ENCODE measurements around the gene PIGR. TPM values are rescaled to one million over a fixed set of nuclear protein-coding genes. Genes with fewer than 3 reads are reported as not detected.

The PIGR gene
- total and polyA plus RNA-seq, 2 of the 8 experiments (the other 6 are each of a cell fraction or from before 2014, with no cell fraction given) = not detected

DNA sequence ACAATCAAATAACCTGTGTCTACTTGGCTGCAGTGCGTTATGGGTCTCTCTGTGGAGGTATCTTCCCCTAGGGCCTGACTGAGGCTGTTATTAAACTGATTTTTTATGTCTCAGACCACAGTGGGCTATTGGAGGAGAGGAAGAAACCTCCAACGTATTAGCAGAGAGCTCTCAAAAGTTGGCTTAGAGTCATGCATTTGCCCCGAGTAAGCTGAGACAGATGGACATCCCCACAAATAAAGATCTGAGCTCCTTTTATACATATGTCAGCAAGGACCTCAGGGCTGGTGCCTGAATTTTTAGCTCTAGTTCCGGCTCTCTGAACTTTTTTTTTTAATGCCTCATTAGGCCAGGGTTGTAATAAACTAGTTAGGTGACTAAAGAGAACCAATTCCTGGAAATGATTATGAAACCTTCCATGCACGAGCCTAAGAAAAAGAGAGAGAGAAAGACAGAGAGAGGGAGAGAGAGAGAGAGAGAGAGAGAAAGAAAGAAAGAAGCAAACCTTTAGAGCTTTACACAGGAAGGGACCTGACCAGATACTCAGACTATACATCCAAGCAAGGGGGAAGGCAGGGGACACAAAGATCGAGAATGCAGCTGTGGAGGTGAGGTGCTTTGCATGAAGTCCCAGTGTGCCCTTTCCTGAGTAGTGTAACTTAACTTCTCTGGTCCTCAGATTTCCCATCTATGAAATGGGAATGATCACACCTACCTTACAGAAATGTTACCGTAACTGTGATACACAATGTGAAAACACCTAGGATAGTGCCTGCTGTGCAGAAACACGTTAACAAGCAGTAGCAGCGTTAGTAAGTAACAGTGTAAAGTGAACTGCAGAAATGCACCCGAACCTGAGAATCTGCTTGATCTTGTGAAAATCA lies 8.4 kb upstream of the PIGR start:
- Histone ChIP-seq H3K4me3 (ENCODE audit: extremely low read depth in 1 of 4, insufficient read depth in 2 of 4, low read depth in 3 of 4, low read length in 4 of 4) (no peak overlapping the region), H2AFZ (ENCODE audit: low read length) (no peak overlapping the region), H2BK15ac (ENCODE audit: low read length) (no peak overlapping the region), H3K18ac (ENCODE audit: extremely low read depth, low read length) (no peak overlapping the region), H3K4me1 (replicated peaks in 1 of 4; ENCODE audit: control insufficient read depth in 3 of 4, insufficient read depth in 4 of 4, low read length in 3 of 4) (no peaks in the 10 kb centered on the region), H4K8ac (ENCODE audit: extremely low read depth, insufficient read depth, low read length) (no peak overlapping the region), H3K56ac (replicated peaks; ENCODE audit: insufficient read length, low read depth, low read length) (no peak overlapping the region), H3K9me3 (ENCODE audit: insufficient read depth in 2 of 2, low read depth in 1 of 2, low read length in 1 of 2) (no peaks in the 10 kb centered on the region), H3K23ac (ENCODE audit: insufficient read length) (no peak overlapping the region), H2BK20ac (ENCODE audit: low read length) (no peak overlapping the region), H3K79me2 (ENCODE audit: control insufficient read depth in 1 of 2, insufficient read depth in 2 of 2, low read length in 2 of 2) (no peaks in the 10 kb centered on the region), H3K14ac (ENCODE audit: insufficient read length) (no peak overlapping the region), H3K4ac (replicated peaks; ENCODE audit: insufficient read length, low read depth, low read length) (no peak overlapping the region), H4K91ac (replicated peaks; ENCODE audit: insufficient read length, low read length) (no peak overlapping the region), H3K27me3 (replicated peaks in 1 of 4; ENCODE audit: control insufficient read depth in 3 of 4, extremely low read depth in 1 of 4, insufficient read depth in 3 of 4, low read length in 3 of 4) (peaks cover 0 to 3% (median 0%) of the 10 kb centered on the region in 4 experiments; a peak in 1 of 7 replicates), H3K79me1 (ENCODE audit: low read depth, low read length) (no peaks in the 10 kb centered on the region), H4K20me1 (replicated peaks in 1 of 2; ENCODE audit: control insufficient read depth in 1 of 2, insufficient read depth in 2 of 2, low read length in 2 of 2) (no peaks in the 10 kb centered on the region), H3K36me3 (ENCODE audit: control insufficient read depth in 2 of 4, insufficient read depth in 4 of 4, low read length in 3 of 4) (no peaks in the 10 kb centered on the region), H2BK12ac (ENCODE audit: low read depth, low read length) (no peak overlapping the region), H4K5ac (ENCODE audit: insufficient read length, low read depth, low read length) (no peak overlapping the region), H3K23me2 (ENCODE audit: low read depth, low read length) (no peaks in the 10 kb centered on the region), H3K9ac (replicated peaks in 1 of 4; ENCODE audit: extremely low read depth in 1 of 4, low read depth in 3 of 4, low read length in 3 of 4) (no peak overlapping the region), H3K27ac (ENCODE audit: low read depth, low read length) (no peak overlapping the region), H2BK5ac (ENCODE audit: low read depth, low read length) (no peak overlapping the region), H3K4me2 (ENCODE audit: insufficient read depth in 1 of 2, low read depth in 2 of 2, low read length in 2 of 2) (no peak overlapping the region), H2BK120ac (replicated peaks; ENCODE audit: low read depth, low read length) (no peak overlapping the region), H2AK5ac (ENCODE audit: low read depth, low read length) (no peak overlapping the region)
- 88% methylated on average over 10 of the region's 10 CpGs; no CpG with 5 or more reads in 1 of the 2 experiments for WGBS, 2 experiments (ENCODE audit: extremely low coverage in 1 of 2, insufficient coverage in 1 of 2, insufficient read length in 1 of 2, insufficient replicate concordance in 2 of 2, low coverage in 1 of 2, low lambda C conversion rate in 2 of 2, missing lambda C conversion rate in 1 of 2)
- ChIA-PET CTCF (ENCODE audit: partially characterized antibody) (interaction anchor here (0.8 to 9.3 kb wide), 9 partner anchors 8 to 146 kb away, joined by 3 to 77 read pairs (median 5); partner anchors contain the start of gene IL20), POLR2A (ENCODE audit: partially characterized antibody) (no interaction called here)
- DNase-seq (ENCODE audit: low read depth in 1 of 2, low spot score in 2 of 2) (no peak), FAIRE-seq (no peak)
- TF ChIP-seq, protein P1, sequence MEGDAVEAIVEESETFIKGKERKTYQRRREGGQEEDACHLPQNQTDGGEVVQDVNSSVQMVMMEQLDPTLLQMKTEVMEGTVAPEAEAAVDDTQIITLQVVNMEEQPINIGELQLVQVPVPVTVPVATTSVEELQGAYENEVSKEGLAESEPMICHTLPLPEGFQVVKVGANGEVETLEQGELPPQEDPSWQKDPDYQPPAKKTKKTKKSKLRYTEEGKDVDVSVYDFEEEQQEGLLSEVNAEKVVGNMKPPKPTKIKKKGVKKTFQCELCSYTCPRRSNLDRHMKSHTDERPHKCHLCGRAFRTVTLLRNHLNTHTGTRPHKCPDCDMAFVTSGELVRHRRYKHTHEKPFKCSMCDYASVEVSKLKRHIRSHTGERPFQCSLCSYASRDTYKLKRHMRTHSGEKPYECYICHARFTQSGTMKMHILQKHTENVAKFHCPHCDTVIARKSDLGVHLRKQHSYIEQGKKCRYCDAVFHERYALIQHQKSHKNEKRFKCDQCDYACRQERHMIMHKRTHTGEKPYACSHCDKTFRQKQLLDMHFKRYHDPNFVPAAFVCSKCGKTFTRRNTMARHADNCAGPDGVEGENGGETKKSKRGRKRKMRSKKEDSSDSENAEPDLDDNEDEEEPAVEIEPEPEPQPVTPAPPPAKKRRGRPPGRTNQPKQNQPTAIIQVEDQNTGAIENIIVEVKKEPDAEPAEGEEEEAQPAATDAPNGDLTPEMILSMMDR (IDR thresholded peaks at IDR 0.05; ENCODE audit: control extremely low read depth in 1 of 3, insufficient read depth in 1 of 3, low read depth in 1 of 3, low read length in 3 of 3) = no peak
- no peak for TF ChIP-seq ASH2L (IDR thresholded peaks at IDR 0.05; ENCODE audit: low read length)
- TF ChIP-seq GTF2F1 (IDR thresholded peaks at IDR 0.05; ENCODE audit: borderline replicate concordance, low read depth, low read length) = no peak
- TF ChIP-seq SP4 (IDR thresholded peaks at IDR 0.05; ENCODE audit: low read length) = no peak
- TF ChIP-seq MAFK (IDR thresholded peaks at IDR 0.05; ENCODE audit: low read depth, low read length) = no peak
